ENCODE measurements around the gene MAP3K2. TPM values are rescaled to one million over a fixed set of nuclear protein-coding genes. Genes with fewer than 3 reads are reported as not detected.

The MAP3K2 gene, protein sequence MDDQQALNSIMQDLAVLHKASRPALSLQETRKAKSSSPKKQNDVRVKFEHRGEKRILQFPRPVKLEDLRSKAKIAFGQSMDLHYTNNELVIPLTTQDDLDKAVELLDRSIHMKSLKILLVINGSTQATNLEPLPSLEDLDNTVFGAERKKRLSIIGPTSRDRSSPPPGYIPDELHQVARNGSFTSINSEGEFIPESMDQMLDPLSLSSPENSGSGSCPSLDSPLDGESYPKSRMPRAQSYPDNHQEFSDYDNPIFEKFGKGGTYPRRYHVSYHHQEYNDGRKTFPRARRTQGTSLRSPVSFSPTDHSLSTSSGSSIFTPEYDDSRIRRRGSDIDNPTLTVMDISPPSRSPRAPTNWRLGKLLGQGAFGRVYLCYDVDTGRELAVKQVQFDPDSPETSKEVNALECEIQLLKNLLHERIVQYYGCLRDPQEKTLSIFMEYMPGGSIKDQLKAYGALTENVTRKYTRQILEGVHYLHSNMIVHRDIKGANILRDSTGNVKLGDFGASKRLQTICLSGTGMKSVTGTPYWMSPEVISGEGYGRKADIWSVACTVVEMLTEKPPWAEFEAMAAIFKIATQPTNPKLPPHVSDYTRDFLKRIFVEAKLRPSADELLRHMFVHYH
- 10 to 100 TPM; 34.2 to 69.5 (median 61.1) TPM for total RNA-seq

DNA sequence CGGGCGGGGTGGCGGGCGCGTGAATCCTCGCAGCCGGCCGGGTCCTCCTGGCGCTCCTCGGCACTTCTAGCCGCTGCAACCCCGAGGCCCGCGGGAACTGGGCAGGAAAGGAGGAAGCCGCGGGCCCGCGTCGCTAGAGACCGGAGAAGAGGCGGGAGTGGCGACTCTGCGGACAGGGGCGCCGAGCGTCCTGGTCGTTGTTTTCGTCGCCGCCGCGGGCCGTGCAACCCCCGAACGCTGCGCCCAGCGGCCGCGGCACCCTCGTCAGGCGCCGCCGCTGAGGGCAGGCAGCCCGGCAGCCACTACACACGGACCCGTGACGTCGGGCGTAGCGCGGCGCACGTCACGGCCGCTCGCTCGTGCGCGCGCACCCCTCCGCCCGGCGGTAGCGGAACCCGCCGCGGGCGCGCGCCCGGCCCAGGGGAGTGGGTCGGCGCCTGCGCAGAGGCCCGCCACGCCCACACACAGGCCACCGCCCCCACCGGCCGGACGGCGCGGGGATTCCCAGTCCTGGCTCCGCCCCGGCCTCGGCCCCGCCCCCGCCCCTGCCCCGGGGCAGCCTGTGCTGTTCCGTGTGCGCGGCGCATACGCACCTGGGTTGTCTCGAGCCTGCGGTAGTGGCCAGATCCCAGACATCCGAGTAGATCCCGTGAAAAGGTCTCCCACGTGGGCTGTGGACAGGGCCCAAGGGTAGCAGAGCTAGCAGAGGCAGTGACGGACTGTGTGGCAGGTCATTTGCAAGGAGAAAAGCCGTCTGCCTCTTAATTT lies at the start of gene MAP3K2:
Gene MAP3K2 (minus strand): TSS at position 321 of the 768 bp plus-strand sequence. CDS start 44,846 bp downstream, outside the sequence.
- TF ChIP-seq, protein P1, sequence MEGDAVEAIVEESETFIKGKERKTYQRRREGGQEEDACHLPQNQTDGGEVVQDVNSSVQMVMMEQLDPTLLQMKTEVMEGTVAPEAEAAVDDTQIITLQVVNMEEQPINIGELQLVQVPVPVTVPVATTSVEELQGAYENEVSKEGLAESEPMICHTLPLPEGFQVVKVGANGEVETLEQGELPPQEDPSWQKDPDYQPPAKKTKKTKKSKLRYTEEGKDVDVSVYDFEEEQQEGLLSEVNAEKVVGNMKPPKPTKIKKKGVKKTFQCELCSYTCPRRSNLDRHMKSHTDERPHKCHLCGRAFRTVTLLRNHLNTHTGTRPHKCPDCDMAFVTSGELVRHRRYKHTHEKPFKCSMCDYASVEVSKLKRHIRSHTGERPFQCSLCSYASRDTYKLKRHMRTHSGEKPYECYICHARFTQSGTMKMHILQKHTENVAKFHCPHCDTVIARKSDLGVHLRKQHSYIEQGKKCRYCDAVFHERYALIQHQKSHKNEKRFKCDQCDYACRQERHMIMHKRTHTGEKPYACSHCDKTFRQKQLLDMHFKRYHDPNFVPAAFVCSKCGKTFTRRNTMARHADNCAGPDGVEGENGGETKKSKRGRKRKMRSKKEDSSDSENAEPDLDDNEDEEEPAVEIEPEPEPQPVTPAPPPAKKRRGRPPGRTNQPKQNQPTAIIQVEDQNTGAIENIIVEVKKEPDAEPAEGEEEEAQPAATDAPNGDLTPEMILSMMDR (IDR thresholded peaks at IDR 0.05) = peak in 2 of 5 experiments; percentile 24 to 39
- TF ChIP-seq EP300 (IDR thresholded peaks at IDR 0.05) = peak in 1 of 2 donors; percentile 88
- peak; percentile 89 to 92 for TF ChIP-seq POLR2A (IDR thresholded peaks at IDR 0.05)
- 0 to 1% methylated on average over 13 to 33 of the region's 100 CpGs for WGBS, 2 donors
- Histone ChIP-seq H3K9me3 (no peaks in the 10 kb centered on the region), H3K36me3 (no peaks in the 10 kb centered on the region), H3K27me3 (no peaks in the 10 kb centered on the region), H3K4me1 (peaks cover 0 to 45% (median 22%) of the 10 kb centered on the region in 4 donors), H3K4me3 (peak within 1 kb of the TSS; percentile 94 to 100 (median 97)), H3K27ac (peak within 1 kb of the TSS; percentile 100)
- DNase-seq (ENCODE audit: low spot score in 2 of 2) = peak; percentile 81 to 92

DNA sequence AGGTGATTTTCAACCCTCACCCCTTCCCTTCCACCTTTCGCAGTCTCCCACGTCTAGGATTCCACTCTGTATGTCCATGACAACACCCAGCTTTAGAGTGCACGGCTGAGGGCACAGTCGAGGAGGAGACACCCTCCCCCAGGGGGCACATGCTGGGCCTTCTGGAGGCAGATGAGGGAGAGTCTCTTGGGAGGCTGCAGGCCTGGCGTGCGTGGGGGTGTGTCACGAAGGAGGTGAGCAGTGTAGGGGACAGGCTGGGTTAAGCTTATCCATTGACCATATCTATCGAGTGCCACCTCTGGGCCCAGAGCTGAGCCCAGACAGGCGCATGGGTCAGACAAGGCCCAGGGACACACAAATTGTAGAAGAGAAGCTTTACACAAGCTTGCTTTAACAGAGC lies 49.3 kb upstream of the MAP3K2 start:
- Histone ChIP-seq H3K36me3 (no peaks in the 10 kb centered on the region), H3K27me3 (no peaks in the 10 kb centered on the region), H3K4me3 (no peak overlapping the region), H3K4me1 (no peaks in the 10 kb centered on the region), H3K9me3 (peaks cover 0 to 24% (median 3%) of the 10 kb centered on the region in 4 donors), H3K27ac (no peak overlapping the region)
- DNase-seq (ENCODE audit: low spot score in 2 of 2) = no peak
- TF ChIP-seq EP300 (IDR thresholded peaks at IDR 0.05) (no peak), POLR2A (IDR thresholded peaks at IDR 0.05) (no peak)
- 81 to 83% methylated on average over 9 of the region's 9 CpGs for WGBS, 2 donors

DNA sequence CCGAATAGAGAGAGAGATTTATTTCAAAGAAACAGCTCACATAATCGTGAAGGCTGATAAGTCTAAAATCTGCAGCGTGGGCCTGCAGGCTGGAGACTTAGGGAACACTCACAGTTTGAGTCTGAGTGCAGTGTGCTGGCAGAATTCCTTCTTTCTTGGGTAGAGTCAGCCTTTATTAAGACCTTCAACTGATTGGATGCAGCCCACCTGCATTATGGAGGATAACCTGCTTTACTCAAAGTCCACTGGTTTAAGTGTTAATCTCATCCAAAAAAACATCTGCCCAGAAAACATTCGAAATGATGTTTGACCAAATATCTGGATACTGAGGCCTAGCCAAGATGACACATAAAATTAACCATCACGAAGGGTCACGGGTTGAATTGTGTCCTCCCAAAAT lies 46.7 kb upstream of the MAP3K2 start:
- no peaks in the 10 kb centered on the region for H3K4me1 ChIP-seq
- DNase-seq (ENCODE audit: low spot score in 2 of 2) = no peak
- no peak overlapping the region for H3K27ac ChIP-seq
- WGBS, 2 donors = 91% methylated on average over 6 of the region's 6 CpGs
- H3K9me3 ChIP-seq = peaks cover 0 to 3% (median 0%) of the 10 kb centered on the region in 4 donors
- H3K27me3 ChIP-seq = no peaks in the 10 kb centered on the region
- no peak for TF ChIP-seq POLR2A (IDR thresholded peaks at IDR 0.05)
- TF ChIP-seq EP300 (IDR thresholded peaks at IDR 0.05) = no peak
- TF ChIP-seq, protein P1 (IDR thresholded peaks at IDR 0.05) = no peak
- H3K36me3 ChIP-seq = peaks cover 0 to 6% (median 0%) of the 10 kb centered on the region in 3 donors
- no peak overlapping the region for H3K4me3 ChIP-seq

DNA sequence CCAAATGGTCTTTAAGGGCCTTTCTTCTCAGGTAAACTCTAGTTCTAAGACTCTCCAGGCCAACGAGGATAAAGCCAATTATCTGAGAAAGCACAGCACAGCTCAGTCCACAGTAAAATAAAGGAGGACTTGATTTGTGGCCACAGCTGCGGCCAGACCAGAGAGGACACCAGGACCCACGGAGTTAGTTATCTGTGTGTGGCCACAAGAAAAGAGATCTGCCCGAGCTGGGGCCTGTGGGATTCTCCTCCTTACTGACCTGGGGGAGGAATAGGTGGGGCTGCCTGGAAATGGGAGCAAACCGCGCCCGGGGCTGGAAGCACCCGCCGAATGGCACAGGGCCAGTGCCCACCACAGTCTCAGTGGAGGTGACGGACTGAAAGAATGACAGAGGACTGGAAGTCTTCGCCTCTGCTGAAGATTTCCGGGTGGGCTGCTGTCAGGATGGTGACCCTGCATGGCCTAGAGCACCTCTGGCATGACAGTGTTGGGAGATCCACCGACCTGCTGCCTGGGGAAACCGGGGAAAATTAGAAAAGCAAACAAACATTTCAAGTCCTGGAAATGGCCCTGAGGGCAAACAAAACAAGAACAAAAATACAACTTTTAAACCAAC lies 43.7 kb upstream of the MAP3K2 start:
- no peak overlapping the region for H3K4me3 ChIP-seq
- no peaks in the 10 kb centered on the region for H3K4me1 ChIP-seq
- no peaks in the 10 kb centered on the region for H3K27me3 ChIP-seq
- H3K27ac ChIP-seq = no peak overlapping the region
- 74 to 78% methylated on average over 14 of the region's 14 CpGs for WGBS, 2 donors
- TF ChIP-seq, protein P1 (IDR thresholded peaks at IDR 0.05) = no peak
- TF ChIP-seq EP300 (IDR thresholded peaks at IDR 0.05) (no peak), POLR2A (IDR thresholded peaks at IDR 0.05) (no peak)
- peaks cover 0 to 25% (median 0%) of the 10 kb centered on the region in 3 donors for H3K36me3 ChIP-seq
- no peaks in the 10 kb centered on the region for H3K9me3 ChIP-seq
- no peak for DNase-seq (ENCODE audit: low spot score in 2 of 2)

DNA sequence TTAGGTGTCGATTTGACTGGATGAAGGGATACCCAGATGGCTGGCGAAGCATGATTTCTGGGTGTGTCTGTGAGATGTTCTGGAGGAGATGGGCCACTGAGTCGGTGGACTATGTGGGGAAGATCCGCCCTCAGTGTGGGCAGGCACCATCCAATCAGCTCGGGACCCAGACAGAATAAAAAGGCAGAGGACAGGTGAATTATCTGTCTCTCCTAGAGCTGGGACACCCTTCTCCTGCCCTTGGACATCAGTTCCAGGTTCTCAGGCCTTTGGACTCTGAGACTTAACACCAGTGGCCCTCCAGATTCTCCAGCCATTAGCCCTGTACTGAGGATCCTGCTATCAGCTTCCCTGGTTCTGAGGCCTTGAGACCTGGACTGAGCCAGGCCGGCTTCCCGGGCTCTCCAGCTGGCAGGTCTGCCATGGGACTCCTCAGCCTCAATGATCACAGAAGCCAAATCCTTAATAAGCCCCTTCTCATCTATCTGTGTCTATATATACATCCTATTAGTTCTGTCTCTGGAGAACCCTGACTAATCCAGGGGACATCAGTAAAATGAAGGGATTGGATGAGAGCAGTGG lies 42.2 kb upstream of the MAP3K2 start:
- H3K4me3 ChIP-seq = no peak overlapping the region
- TF ChIP-seq EP300 (IDR thresholded peaks at IDR 0.05) (no peak), POLR2A (IDR thresholded peaks at IDR 0.05) (no peak)
- TF ChIP-seq, protein P1 (IDR thresholded peaks at IDR 0.05) = no peak
- DNase-seq (ENCODE audit: low spot score in 2 of 2) = no peak
- 89 to 94% methylated on average over 5 to 6 of the region's 7 CpGs for WGBS, 2 donors
- H3K27me3 ChIP-seq = peaks cover 0 to 12% of the 10 kb centered on the region in 2 donors
- no peaks in the 10 kb centered on the region for H3K4me1 ChIP-seq
- no peak overlapping the region for H3K27ac ChIP-seq
- no peaks in the 10 kb centered on the region for H3K9me3 ChIP-seq
- H3K36me3 ChIP-seq = peaks cover 0 to 25% (median 0%) of the 10 kb centered on the region in 3 donors
